ENCODE data around the gene RGS14.

DNA sequence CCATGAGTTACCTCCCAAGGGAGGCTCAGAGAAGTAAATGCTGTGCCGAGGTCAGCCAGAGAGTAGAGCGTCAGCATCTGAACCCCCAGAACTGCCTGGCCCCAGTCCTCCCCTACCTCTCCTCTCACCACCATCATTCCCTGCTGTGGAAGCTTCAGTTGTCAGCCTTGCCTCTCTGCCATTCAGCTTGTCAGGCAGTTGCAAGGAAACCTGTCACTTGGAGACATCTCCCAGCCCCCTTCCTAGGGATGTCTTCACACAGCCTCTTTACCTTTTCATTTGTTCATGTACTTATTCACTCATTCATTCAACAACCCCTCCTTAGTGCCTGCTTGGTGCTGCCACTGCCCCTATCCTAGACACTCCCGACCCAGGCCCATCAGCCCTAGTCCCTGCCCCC is 2.1 kb downstream of the RGS14 start:
- TF ChIP-seq POLR2A (IDR thresholded peaks at IDR 0.05): no peak
- TF ChIP-seq, protein P1, sequence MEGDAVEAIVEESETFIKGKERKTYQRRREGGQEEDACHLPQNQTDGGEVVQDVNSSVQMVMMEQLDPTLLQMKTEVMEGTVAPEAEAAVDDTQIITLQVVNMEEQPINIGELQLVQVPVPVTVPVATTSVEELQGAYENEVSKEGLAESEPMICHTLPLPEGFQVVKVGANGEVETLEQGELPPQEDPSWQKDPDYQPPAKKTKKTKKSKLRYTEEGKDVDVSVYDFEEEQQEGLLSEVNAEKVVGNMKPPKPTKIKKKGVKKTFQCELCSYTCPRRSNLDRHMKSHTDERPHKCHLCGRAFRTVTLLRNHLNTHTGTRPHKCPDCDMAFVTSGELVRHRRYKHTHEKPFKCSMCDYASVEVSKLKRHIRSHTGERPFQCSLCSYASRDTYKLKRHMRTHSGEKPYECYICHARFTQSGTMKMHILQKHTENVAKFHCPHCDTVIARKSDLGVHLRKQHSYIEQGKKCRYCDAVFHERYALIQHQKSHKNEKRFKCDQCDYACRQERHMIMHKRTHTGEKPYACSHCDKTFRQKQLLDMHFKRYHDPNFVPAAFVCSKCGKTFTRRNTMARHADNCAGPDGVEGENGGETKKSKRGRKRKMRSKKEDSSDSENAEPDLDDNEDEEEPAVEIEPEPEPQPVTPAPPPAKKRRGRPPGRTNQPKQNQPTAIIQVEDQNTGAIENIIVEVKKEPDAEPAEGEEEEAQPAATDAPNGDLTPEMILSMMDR (IDR thresholded peaks at IDR 0.05): no peak
